A673 (cell line): ENCODE measurements around the gene P2RY4. TPM values are rescaled to one million over a fixed set of nuclear protein-coding genes. Genes with fewer than 3 reads are reported as not detected.

Experiments used
- BruUV-seq: library from RNA; stranded (reverse); fragments of 400-500 nt; replicated peaks from 2 replicates; lab custom pipeline; 2021; lab: Mats Ljungman, UMichigan
- CTCF ChIA-PET: fragments of 300-600 bp; sonication (Branson Sonifier 250); formaldehyde crosslinking; loops from one replicate; lab custom pipeline; 2022; ENCODE audit warnings: antibody characterized with exemption; lab: Charles Lee
- POLR2A ChIA-PET: fragments of 300-600 bp; sonication (Branson Sonifier 250); formaldehyde crosslinking; loops from one replicate; lab custom pipeline; 2022; ENCODE audit warnings: antibody characterized with exemption; ENCODE audit not compliant: low non-redundant PET; lab: Charles Lee
- DNase-seq: peaks from one replicate; pipeline ENCODE4 v3.0.0-alpha.2; 2015; ENCODE audit warnings: low spot score
- H3K27ac ChIP-seq: fragments of 200-600 bp; sonication (generic); 2 replicates; pipeline ENCODE4 v1.5.1; 2016; ENCODE audit warnings: mixed run types, low read depth, mild to moderate bottlenecking, mixed read lengths, antibody characterized with exemption, low read length; ENCODE audit not compliant: poor library complexity, severe bottlenecking
- H3K27me3 ChIP-seq: fragments of 200-600 bp; sonication (generic); replicated peaks from 2 replicates; pipeline ENCODE4 v1.6.1; 2017; ENCODE audit warnings: mixed run types, low read depth, mild to moderate bottlenecking, mixed read lengths, antibody characterized with exemption, low read length; ENCODE audit not compliant: insufficient read depth, poor library complexity
- H3K36me3 ChIP-seq: fragments of 200-600 bp; sonication (generic); 2 replicates; pipeline ENCODE4 v1.6.1; 2016; ENCODE audit warnings: mixed run types, mild to moderate bottlenecking, mixed read lengths, antibody characterized with exemption, low read length; ENCODE audit not compliant: insufficient read depth, poor library complexity, severe bottlenecking
- H3K4me1 ChIP-seq: fragments of 200-600 bp; sonication (generic); 2 replicates; pipeline ENCODE4 v1.6.1; 2017; ENCODE audit warnings: mixed run types, mild to moderate bottlenecking, mixed read lengths, antibody characterized with exemption, low read length; ENCODE audit not compliant: insufficient read depth, poor library complexity, severe bottlenecking
- H3K4me3 ChIP-seq: fragments of 200-600 bp; sonication (generic); 2 replicates; pipeline ENCODE4 v1.5.1; 2016; ENCODE audit warnings: low read depth, mixed run types, mild to moderate bottlenecking, mixed read lengths, low read length; ENCODE audit not compliant: poor library complexity, severe bottlenecking
- H3K9me3 ChIP-seq: fragments of 200-600 bp; sonication (generic); 2 replicates; pipeline ENCODE4 v1.6.1; 2016; ENCODE audit warnings: mixed run types, low read depth, mild to moderate bottlenecking, mixed read lengths, antibody characterized with exemption, low read length; ENCODE audit not compliant: poor library complexity, severe bottlenecking
- CTCF ChIP-seq: fragments of 300-800, 200-600 bp; sonication (generic); conservative IDR thresholded peaks from 2 replicates; pipeline ENCODE4 v1.5.1; 2017; ENCODE audit warnings: low read depth, mild to moderate bottlenecking, antibody characterized with exemption, low read length, moderate library complexity, mixed read lengths
- EZH2 ChIP-seq: fragments of 200-600 bp; sonication (generic); IDR thresholded peaks from 2 replicates; pipeline ENCODE4 v1.6.1; 2017; ENCODE audit warnings: borderline replicate concordance, low read depth, mild to moderate bottlenecking, mixed read lengths, antibody characterized with exemption, low read length; ENCODE audit not compliant: poor library complexity, severe bottlenecking
- intact Hi-C: fragments of 100-400 bp; cut with micrococcal nuclease; formaldehyde crosslinking; loops from one replicate; pipeline ENCODE4 v1.10.0; 2022; ENCODE audit not compliant: unreplicated experiment
- total RNA-seq: library from RNA; stranded (reverse); gene quantifications from 2 replicates; pipeline ENCODE4 v1.2.3, GENCODE V29; 2021

The P2RY4 gene
- total RNA-seq, 1 experiment from 2014 or later, result not detected

- no peaks in the 10 kb centered on the region for H3K9me3 ChIP-seq
- ChIA-PET CTCF (no interaction called here), POLR2A (no interaction called here)
- no peak within 1 kb of the TSS for H3K4me3 ChIP-seq
- no TSS peak for BruUV-seq
- no peaks in the 10 kb centered on the region for H3K4me1 ChIP-seq
- no peak for DNase-seq
- no peak for TF ChIP-seq CTCF
- no peak within 1 kb of the TSS for H3K27ac ChIP-seq
- intact Hi-C loops, result no loop called here
- no peaks in the 10 kb centered on the region for H3K36me3 ChIP-seq
- H3K27me3 ChIP-seq, result no peaks in the 10 kb centered on the region
These were observed 25.6 kb downstream of the P2RY4 start, which contains the start of gene AWAT1 for GRCh38 chrX:70234355-70234754. Gene AWAT1, plus strand, starts transcription at chrX:70234655. Its CDS starts 41 bp downstream, at chrX:70234696.

- intact Hi-C loops, result no loop called here
These were observed 28.3 kb downstream of the P2RY4 start for GRCh38 chrX:70231666-70232065.

GRCh38 chrX:70226687-70227086, 33.3 kb downstream of the P2RY4 start:
- POLR2A ChIA-PET, result no interaction called here
- intact Hi-C loops, result no loop called here
- H3K27me3 ChIP-seq, result no peaks in the 10 kb centered on the region
- TF ChIP-seq CTCF (no peak), EZH2 (no peak)
- no peak overlapping the region for H3K27ac ChIP-seq
- CTCF ChIA-PET, result no interaction called here
- no peaks in the 10 kb centered on the region for H3K4me1 ChIP-seq
- no peak for DNase-seq
- BruUV-seq, result no TSS peak
- no peaks in the 10 kb centered on the region for H3K36me3 ChIP-seq
- no peak overlapping the region for H3K4me3 ChIP-seq
- H3K9me3 ChIP-seq, result no peaks in the 10 kb centered on the region

More at GRCh38 chrX:70231666-70232065, 28.3 kb downstream of the P2RY4 start:
- BruUV-seq, result no TSS peak
- ChIA-PET CTCF (no interaction called here), POLR2A (no interaction called here)
- H3K27me3 ChIP-seq, result no peaks in the 10 kb centered on the region
- H3K36me3 ChIP-seq, result no peaks in the 10 kb centered on the region
- no peaks in the 10 kb centered on the region for H3K4me1 ChIP-seq
- no peak for DNase-seq
- H3K9me3 ChIP-seq, result no peaks in the 10 kb centered on the region
- no peak overlapping the region for H3K4me3 ChIP-seq
- no peak overlapping the region for H3K27ac ChIP-seq
- no peak for TF ChIP-seq EZH2
- no peak for TF ChIP-seq CTCF
